HepG2 (cell line): ENCODE measurements around the gene CERS1. TPM values are rescaled to one million over a fixed set of nuclear protein-coding genes. Genes with fewer than 3 reads are reported as not detected.
A peak's percentile ranks its signal among the peaks of the same experiment; 100 is the strongest.

Experiments
- ATM ChIP-seq: fragments of 450-650 bp; IDR thresholded peaks from 2 replicates; pipeline ENCODE4 v1.7.1; 2017; ENCODE audit warnings: mild to moderate bottlenecking, borderline replicate concordance
- DNMT1 ChIP-seq: sonication (generic); formaldehyde crosslinking; IDR thresholded peaks from 2 replicates; pipeline ENCODE4 v1.5.1; 2020; ENCODE audit warnings: mild to moderate bottlenecking, missing genetic modification reagents
- GABPA ChIP-seq, 2 experiments: IDR thresholded peaks; 2 replicates each; pipeline ENCODE4 v1.6.1; 2011 to 2016; ENCODE audit warnings: low read depth in 2 of 2, low read length in 1 of 2, missing biosample characterization in 1 of 2, missing genetic modification characterization in 1 of 2
- HNF4G ChIP-seq, 2 experiments: sonication (generic) in 1 of 2; formaldehyde crosslinking in 1 of 2; IDR thresholded peaks; 2 replicates each; pipeline versions ENCODE4 v1.4.0 to v1.6.1; 2011 to 2020; ENCODE audit warnings: borderline replicate concordance in 2 of 2, low read depth in 2 of 2, mild to moderate bottlenecking in 2 of 2, low read length in 1 of 2, missing genetic modification reagents in 1 of 2, moderate library complexity in 1 of 2
- IKZF1 ChIP-seq: fragments of 450-650 bp; IDR thresholded peaks from 2 replicates; pipeline ENCODE4 v1.7.1; 2016
- MAZ ChIP-seq, 2 experiments: sonication (generic) in 1 of 2; formaldehyde crosslinking in 1 of 2; IDR thresholded peaks; 2 replicates each; pipeline versions ENCODE4 v1.5.0 to v1.6.1; 2012 to 2020; ENCODE audit warnings: low read depth in 2 of 2, mild to moderate bottlenecking in 2 of 2, borderline replicate concordance in 1 of 2, improper control_type of control experiment in 1 of 2, low read length in 1 of 2, missing genetic modification reagents in 1 of 2, moderate library complexity in 1 of 2
- MLXIP ChIP-seq: sonication (generic); formaldehyde crosslinking; IDR thresholded peaks from 2 replicates; pipeline ENCODE4 v1.9.0; 2021; ENCODE audit warnings: missing genetic modification reagents, borderline replicate concordance
- NFE2L2 ChIP-seq: fragments of 150-350 bp; IDR thresholded peaks from 2 replicates; pipeline ENCODE4 v1.6.1; 2014; ENCODE audit warnings: low read length
- NR2F1 ChIP-seq, 2 experiments: fragments of 450-650 bp in 1 of 2; formaldehyde crosslinking in 1 of 2; IDR thresholded peaks; 2 replicates each; pipeline versions ENCODE4 v1.5.0 to v1.6.1; 2016 to 2020; ENCODE audit warnings: mild to moderate bottlenecking in 1 of 2, missing compliant biosample characterization in 1 of 2, missing genetic modification reagents in 1 of 2, moderate library complexity in 1 of 2
- POGZ ChIP-seq: sonication (generic); formaldehyde crosslinking; IDR thresholded peaks from 2 replicates; pipeline ENCODE4 v1.4.0; 2020; ENCODE audit warnings: mild to moderate bottlenecking, missing genetic modification reagents
- TBP ChIP-seq: sonication (generic); formaldehyde crosslinking; IDR thresholded peaks from 2 replicates; pipeline ENCODE4 v1.5.0; 2020; ENCODE audit warnings: missing genetic modification reagents
- ZBTB43 ChIP-seq: sonication (generic); formaldehyde crosslinking; conservative IDR thresholded peaks from 2 replicates; pipeline ENCODE4 v1.4.0; 2020; ENCODE audit warnings: missing genetic modification reagents
- ZC3H4 ChIP-seq: sonication (generic); formaldehyde crosslinking; IDR thresholded peaks from 2 replicates; pipeline ENCODE4 v1.4.0; 2020; ENCODE audit warnings: missing genetic modification reagents, borderline replicate concordance
- ZNF660 ChIP-seq: sonication (generic); formaldehyde crosslinking; IDR thresholded peaks from 2 replicates; pipeline ENCODE4 v1.5.1; 2020; ENCODE audit warnings: mild to moderate bottlenecking, low read depth, missing genetic modification reagents, borderline replicate concordance
- polyA plus RNA-seq, 8 experiments: library from polyadenylated mRNA; depleted of rRNA in 3 of 8; stranded (reverse) in 7 of 8; unstranded in 1 of 8; fragments of >200 nt; fragmentation: Illumina TruSeq in 4 of 8; extraction: Trizol in 4 of 8; gene quantifications; 2 replicates each; pipeline versions ENCODE4 v1.2.1 to v1.2.3, GENCODE V29; 2011 to 2016; ENCODE audit warnings: low read depth in 4 of 8, missing spikeins in 1 of 8, mixed read lengths in 1 of 8; ENCODE audit not compliant: insufficient read depth in 1 of 8
- total RNA-seq, 5 experiments: library from RNA; depleted of rRNA; stranded (reverse); fragments of >200 nt; fragmentation: Illumina TruSeq; extraction: Trizol; gene quantifications; 2 replicates each; pipeline ENCODE4 v1.2.3, GENCODE V29; 2016; ENCODE audit warnings: low read depth in 1 of 5
- TF ChIP-seq, protein P1 (sequence below): sonication (generic); formaldehyde crosslinking; IDR thresholded peaks from 2 replicates; pipeline ENCODE4 v1.5.0; 2020; ENCODE audit warnings: missing genetic modification reagents, mild to moderate bottlenecking, borderline replicate concordance
- TF ChIP-seq, protein P2 (sequence below): sonication (generic); formaldehyde crosslinking; IDR thresholded peaks from 2 replicates; pipeline ENCODE4 v1.9.0; 2022; ENCODE audit warnings: missing genetic modification reagents, mild to moderate bottlenecking, borderline replicate concordance
- TF ChIP-seq, protein P3 (sequence below): sonication (generic); formaldehyde crosslinking; conservative IDR thresholded peaks from 2 replicates; pipeline ENCODE4 v1.4.0; 2020; ENCODE audit warnings: missing genetic modification reagents

Gene CERS1
- total and polyA plus RNA-seq, 2 of the 13 experiments (the other 11 are each of a cell fraction or from before 2014, with no cell fraction given) = 4.6 to 9.8 TPM

DNA sequence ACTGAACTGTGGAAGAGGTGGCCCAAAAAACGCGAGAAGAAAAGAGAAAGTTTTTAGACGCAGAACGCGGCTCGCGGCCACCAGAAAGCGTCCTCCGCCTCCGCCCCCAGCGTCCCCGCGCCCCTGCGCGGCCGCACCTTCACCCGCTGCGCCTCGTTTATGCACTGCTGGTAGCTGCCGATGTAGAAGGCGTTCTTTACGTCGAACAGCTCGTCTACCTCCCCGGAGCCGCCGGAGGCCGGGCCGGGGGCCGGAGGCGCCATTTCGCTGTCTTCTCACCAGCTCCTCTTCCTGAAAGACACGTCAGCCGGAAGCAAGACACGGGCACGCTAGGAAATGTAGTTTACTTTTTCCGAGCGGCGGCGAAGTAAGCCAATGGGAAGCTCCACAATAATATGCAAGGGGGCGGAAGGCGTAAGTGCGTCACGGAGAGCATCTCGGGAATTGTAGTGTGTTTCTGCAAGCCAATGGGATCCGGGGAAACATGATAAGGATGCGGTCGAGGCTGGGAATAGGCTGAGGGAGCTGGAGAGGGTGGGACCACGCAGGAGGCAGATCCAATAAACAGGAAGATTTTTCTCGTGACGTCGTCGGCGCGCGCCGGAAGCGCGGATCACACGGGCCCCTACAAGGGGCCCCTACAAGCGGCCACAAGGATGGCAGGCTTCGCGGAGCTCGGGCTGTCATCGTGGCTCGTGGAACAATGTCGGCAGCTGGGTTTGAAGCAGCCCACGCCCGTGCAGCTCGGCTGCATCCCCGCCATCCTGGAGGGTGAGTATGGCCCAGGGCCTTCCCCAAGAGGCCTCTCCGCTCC is 23.3 kb upstream of the CERS1 start, which contains the start of the genes COPE and DDX49 (continued):
- TF ChIP-seq TBP (no peak), HNF4G (IDR thresholded peaks at IDR 0.05; ENCODE audit: borderline replicate concordance, low read depth, low read length) (no peak), HNF4G (CRISPR knock-in tag; IDR thresholded peaks at IDR 0.05; ENCODE audit: borderline replicate concordance, low read depth) (no peak), ZBTB43 (CRISPR knock-in tag) (no peak), NR2F1 (CRISPR knock-in tag; IDR thresholded peaks at IDR 0.05) (no peak), DNMT1 (CRISPR knock-in tag) (no peak), ZC3H4 (no peak), MLXIP (no peak), NFE2L2 (no peak), MAZ (IDR thresholded peaks at IDR 0.05; ENCODE audit: borderline replicate concordance, low read depth, low read length) (peak; percentile 63; the same call in 1 of the 2 replicates), MAZ (CRISPR knock-in tag; IDR thresholded peaks at IDR 0.05; ENCODE audit: low read depth) (peak; percentile 80), POGZ (CRISPR knock-in tag) (peak; percentile 33; the same call in 1 of the 2 replicates), ATM (no peak), ZNF660 (CRISPR knock-in tag) (no peak), GABPA (IDR thresholded peaks at IDR 0.05; ENCODE audit: low read depth, low read length) (peak; percentile 79), GABPA (CRISPR knock-in tag; IDR thresholded peaks at IDR 0.05; ENCODE audit: low read depth) (peak; percentile 96), IKZF1 (no peak)
- TF ChIP-seq, protein P1, sequence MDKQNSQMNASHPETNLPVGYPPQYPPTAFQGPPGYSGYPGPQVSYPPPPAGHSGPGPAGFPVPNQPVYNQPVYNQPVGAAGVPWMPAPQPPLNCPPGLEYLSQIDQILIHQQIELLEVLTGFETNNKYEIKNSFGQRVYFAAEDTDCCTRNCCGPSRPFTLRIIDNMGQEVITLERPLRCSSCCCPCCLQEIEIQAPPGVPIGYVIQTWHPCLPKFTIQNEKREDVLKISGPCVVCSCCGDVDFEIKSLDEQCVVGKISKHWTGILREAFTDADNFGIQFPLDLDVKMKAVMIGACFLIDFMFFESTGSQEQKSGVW (CRISPR knock-in tag) = no peak
- TF ChIP-seq, protein P2, sequence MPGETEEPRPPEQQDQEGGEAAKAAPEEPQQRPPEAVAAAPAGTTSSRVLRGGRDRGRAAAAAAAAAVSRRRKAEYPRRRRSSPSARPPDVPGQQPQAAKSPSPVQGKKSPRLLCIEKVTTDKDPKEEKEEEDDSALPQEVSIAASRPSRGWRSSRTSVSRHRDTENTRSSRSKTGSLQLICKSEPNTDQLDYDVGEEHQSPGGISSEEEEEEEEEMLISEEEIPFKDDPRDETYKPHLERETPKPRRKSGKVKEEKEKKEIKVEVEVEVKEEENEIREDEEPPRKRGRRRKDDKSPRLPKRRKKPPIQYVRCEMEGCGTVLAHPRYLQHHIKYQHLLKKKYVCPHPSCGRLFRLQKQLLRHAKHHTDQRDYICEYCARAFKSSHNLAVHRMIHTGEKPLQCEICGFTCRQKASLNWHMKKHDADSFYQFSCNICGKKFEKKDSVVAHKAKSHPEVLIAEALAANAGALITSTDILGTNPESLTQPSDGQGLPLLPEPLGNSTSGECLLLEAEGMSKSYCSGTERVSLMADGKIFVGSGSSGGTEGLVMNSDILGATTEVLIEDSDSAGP (CRISPR knock-in tag) = peak; percentile 79; the same call in 1 of the 2 replicates
- TF ChIP-seq, protein P3, sequence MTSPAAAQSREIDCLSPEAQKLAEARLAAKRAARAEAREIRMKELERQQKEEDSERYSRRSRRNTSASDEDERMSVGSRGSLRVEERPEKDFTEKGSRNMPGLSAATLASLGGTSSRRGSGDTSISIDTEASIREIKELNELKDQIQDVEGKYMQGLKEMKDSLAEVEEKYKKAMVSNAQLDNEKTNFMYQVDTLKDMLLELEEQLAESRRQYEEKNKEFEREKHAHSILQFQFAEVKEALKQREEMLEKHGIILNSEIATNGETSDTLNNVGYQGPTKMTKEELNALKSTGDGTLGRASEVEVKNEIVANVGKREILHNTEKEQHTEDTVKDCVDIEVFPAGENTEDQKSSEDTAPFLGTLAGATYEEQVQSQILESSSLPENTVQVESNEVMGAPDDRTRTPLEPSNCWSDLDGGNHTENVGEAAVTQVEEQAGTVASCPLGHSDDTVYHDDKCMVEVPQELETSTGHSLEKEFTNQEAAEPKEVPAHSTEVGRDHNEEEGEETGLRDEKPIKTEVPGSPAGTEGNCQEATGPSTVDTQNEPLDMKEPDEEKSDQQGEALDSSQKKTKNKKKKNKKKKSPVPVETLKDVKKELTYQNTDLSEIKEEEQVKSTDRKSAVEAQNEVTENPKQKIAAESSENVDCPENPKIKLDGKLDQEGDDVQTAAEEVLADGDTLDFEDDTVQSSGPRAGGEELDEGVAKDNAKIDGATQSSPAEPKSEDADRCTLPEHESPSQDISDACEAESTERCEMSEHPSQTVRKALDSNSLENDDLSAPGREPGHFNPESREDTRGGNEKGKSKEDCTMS (CRISPR knock-in tag) = no peak
